PFSK-1 (cell line): ENCODE measurements around the gene SRL.

Experiments used
- FOXP2 ChIP-seq: optimal IDR thresholded peaks from 2 replicates; pipeline ENCODE3; 2011; ENCODE audit warnings: borderline replicate concordance, control low read depth, inconsistent platforms; ENCODE audit not compliant: insufficient read depth; ENCODE audit errors: extremely low read length, extremely low read depth
- POLR2AphosphoS5 ChIP-seq: IDR thresholded peaks from 2 replicates; pipeline ENCODE4 v1.6.1; 2012; ENCODE audit warnings: low read depth, mild to moderate bottlenecking, control low read depth, low read length, moderate library complexity
- SIN3A ChIP-seq: IDR thresholded peaks from 2 replicates; pipeline ENCODE4 v1.6.1; 2012; ENCODE audit warnings: mild to moderate bottlenecking, low read length, moderate library complexity, borderline replicate concordance; ENCODE audit not compliant: insufficient read depth
- TAF1 ChIP-seq: IDR thresholded peaks from 2 replicates; pipeline ENCODE4 v1.6.1; 2012; ENCODE audit warnings: low read length, control low read depth, borderline replicate concordance; ENCODE audit not compliant: insufficient read depth
- TF ChIP-seq, protein P1 (sequence below), 2 experiments: IDR thresholded peaks; 2 replicates each; pipeline versions ENCODE4 v1.6.1 to v1.8.0; 2011 to 2012; ENCODE audit warnings: low read depth in 2 of 2, low read length in 2 of 2, control low read depth in 1 of 2, inconsistent platforms in 1 of 2, mild to moderate bottlenecking in 1 of 2, moderate library complexity in 1 of 2; ENCODE audit not compliant: insufficient read depth in 1 of 2

Gene SRL

DNA sequence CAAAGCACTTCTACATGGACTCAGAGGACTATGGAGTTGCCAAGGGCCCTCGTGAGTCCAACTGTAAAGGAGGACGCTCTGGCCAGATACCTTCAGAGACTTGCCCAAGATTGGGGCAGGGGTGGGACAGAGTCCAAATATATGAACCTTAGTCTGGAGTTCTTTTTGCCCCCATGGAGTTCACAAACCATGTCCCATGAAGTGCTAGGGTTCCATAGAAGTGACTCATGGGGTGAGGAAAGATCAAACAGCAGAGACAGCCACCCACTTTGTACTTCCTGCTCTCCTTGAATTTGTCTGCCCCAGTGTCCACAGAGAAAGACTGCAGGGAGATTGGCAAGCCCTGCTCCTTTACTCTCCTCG is 29.0 kb downstream of the SRL start:
- TF ChIP-seq TAF1, result no peak
- TF ChIP-seq SIN3A, result no peak
- TF ChIP-seq FOXP2, result no peak
- TF ChIP-seq, protein P1, sequence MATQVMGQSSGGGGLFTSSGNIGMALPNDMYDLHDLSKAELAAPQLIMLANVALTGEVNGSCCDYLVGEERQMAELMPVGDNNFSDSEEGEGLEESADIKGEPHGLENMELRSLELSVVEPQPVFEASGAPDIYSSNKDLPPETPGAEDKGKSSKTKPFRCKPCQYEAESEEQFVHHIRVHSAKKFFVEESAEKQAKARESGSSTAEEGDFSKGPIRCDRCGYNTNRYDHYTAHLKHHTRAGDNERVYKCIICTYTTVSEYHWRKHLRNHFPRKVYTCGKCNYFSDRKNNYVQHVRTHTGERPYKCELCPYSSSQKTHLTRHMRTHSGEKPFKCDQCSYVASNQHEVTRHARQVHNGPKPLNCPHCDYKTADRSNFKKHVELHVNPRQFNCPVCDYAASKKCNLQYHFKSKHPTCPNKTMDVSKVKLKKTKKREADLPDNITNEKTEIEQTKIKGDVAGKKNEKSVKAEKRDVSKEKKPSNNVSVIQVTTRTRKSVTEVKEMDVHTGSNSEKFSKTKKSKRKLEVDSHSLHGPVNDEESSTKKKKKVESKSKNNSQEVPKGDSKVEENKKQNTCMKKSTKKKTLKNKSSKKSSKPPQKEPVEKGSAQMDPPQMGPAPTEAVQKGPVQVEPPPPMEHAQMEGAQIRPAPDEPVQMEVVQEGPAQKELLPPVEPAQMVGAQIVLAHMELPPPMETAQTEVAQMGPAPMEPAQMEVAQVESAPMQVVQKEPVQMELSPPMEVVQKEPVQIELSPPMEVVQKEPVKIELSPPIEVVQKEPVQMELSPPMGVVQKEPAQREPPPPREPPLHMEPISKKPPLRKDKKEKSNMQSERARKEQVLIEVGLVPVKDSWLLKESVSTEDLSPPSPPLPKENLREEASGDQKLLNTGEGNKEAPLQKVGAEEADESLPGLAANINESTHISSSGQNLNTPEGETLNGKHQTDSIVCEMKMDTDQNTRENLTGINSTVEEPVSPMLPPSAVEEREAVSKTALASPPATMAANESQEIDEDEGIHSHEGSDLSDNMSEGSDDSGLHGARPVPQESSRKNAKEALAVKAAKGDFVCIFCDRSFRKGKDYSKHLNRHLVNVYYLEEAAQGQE (IDR thresholded peaks at IDR 0.05; ENCODE audit: insufficient read depth in 1 of 2, low read depth in 2 of 2, low read length in 2 of 2), result no peak
- TF ChIP-seq POLR2AphosphoS5, result no peak

DNA sequence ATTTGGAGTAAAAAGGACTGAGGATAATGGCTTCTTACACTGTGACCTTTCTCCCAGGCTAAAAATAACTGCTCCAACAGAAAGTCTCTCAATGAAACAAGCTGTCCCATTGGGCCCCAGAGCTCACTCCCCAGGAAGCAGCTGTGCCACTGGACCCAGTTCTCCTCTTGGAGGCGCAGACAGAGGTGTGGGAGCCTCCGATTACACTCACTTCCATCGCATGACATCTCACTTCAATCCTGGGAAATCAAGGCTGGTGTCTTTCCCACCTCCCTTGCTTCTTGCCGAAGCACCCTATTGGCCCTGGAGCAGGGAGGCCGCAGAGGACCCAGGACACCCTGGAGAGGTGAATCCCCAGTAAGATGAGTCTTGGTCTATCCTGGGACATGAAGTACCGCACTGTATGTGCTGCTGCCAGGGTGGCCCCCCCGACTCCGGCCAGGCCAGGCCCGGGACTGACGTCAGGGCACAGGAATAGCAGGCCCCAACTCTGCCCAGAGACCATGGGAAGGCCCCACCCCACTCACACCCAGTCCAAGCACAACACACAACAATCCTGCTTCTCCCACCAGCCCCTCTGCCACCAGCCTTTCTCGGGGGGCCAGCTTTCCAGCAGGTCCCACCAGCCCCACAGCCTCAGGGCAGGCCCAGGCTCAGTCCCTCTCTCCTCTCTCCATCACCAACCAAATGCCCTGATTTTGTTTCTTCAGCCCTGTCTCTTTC is 29.5 kb downstream of the SRL start:
- TF ChIP-seq, protein P1 (IDR thresholded peaks at IDR 0.05; ENCODE audit: insufficient read depth in 1 of 2, low read depth in 2 of 2, low read length in 2 of 2), result no peak
- no peak for TF ChIP-seq TAF1
- TF ChIP-seq POLR2AphosphoS5, result no peak
- no peak for TF ChIP-seq FOXP2
- no peak for TF ChIP-seq SIN3A

GRCh38 chr16:4209666-4210065 is 32.2 kb downstream of the SRL start:
- TF ChIP-seq TAF1 (no peak), SIN3A (no peak), POLR2AphosphoS5 (no peak)

- TF ChIP-seq, protein P1 (IDR thresholded peaks at IDR 0.05; ENCODE audit: insufficient read depth in 1 of 2, low read depth in 2 of 2, low read length in 2 of 2), result no peak
- no peak for TF ChIP-seq FOXP2
- no peak for TF ChIP-seq POLR2AphosphoS5
- no peak for TF ChIP-seq TAF1
- TF ChIP-seq SIN3A, result no peak
These were observed 33.5 kb downstream of the SRL start for GRCh38 chr16:4208341-4208751.

GRCh38 chr16:4207683-4208340 is 34.1 kb downstream of the SRL start:
- TF ChIP-seq SIN3A, result no peak
- no peak for TF ChIP-seq TAF1
- TF ChIP-seq FOXP2, result no peak
- TF ChIP-seq POLR2AphosphoS5, result no peak
- TF ChIP-seq, protein P1 (IDR thresholded peaks at IDR 0.05; ENCODE audit: insufficient read depth in 1 of 2, low read depth in 2 of 2, low read length in 2 of 2), result no peak
